Measurements from ENCODE around the gene PSORS1C2.
"Not testable (repeated sequence)": the region's sequence is repeated elsewhere in the genome, so short reads cannot be mapped to it uniquely, and the experiment has no call there.

PSORS1C2 gene

GRCh38 chr6:31168606-31169005 is 29.7 kb upstream of the PSORS1C2 start:
- DNase-seq, result no peak

- no peak for DNase-seq
Measured at GRCh38 chr6:31165986-31166385, 27.1 kb upstream of the PSORS1C2 start.

- not testable (repeated sequence) for DNase-seq
Measured at GRCh38 chr6:31165064-31165832, 26.4 kb upstream of the PSORS1C2 start.

- not testable (repeated sequence) for DNase-seq
Measured at GRCh38 chr6:31164475-31165063, 25.7 kb upstream of the PSORS1C2 start.

GRCh38 chr6:31163922-31164321 is 25.1 kb upstream of the PSORS1C2 start:
- no peak for DNase-seq

- no peak for DNase-seq
Measured at GRCh38 chr6:31162463-31163165, 23.7 kb upstream of the PSORS1C2 start.

- DNase-seq, result no peak
Measured at GRCh38 chr6:31161216-31162126, 22.6 kb upstream of the PSORS1C2 start.

GRCh38 chr6:31158863-31159855 is 20.3 kb upstream of the PSORS1C2 start:
- no peak for DNase-seq

GRCh38 chr6:31158140-31158862 is 19.4 kb upstream of the PSORS1C2 start, which contains the start of gene TCF19:
TSS of gene TCF19 (plus strand) at chr6:31158589. CDS start at chr6:31159470, 881 bp downstream.
- DNase-seq, result peak; percentile 81 to 99 (median 95)

- peak in 1 of 56 donors; percentile 7 for DNase-seq
Measured at GRCh38 chr6:31157513-31158139, 18.8 kb upstream of the PSORS1C2 start, which contains the start of gene CCHCR1. TSS of gene CCHCR1 (minus strand) at chr6:31157802. CDS start at chr6:31157600, 202 bp downstream.

GRCh38 chr6:31156641-31157040 is 17.8 kb upstream of the PSORS1C2 start:
- DNase-seq, result no peak

GRCh38 chr6:31154436-31154835 is 15.6 kb upstream of the PSORS1C2 start:
- no peak for DNase-seq

GRCh38 chr6:31152781-31153180 is 13.9 kb upstream of the PSORS1C2 start:
- no peak for DNase-seq

- DNase-seq, result no peak
Measured at GRCh38 chr6:31149827-31150447, 11.1 kb upstream of the PSORS1C2 start.

GRCh38 chr6:31145386-31145785 is 6.5 kb upstream of the PSORS1C2 start:
- DNase-seq, result no peak

GRCh38 chr6:31144970-31145340 is 6.1 kb upstream of the PSORS1C2 start:
- DNase-seq, result no peak

GRCh38 chr6:31144296-31144969 is 5.6 kb upstream of the PSORS1C2 start:
- DNase-seq, result no peak

GRCh38 chr6:31143148-31143547 is 4.3 kb upstream of the PSORS1C2 start:
- DNase-seq, result no peak
